Nephron progenitor cell (in vitro differentiated cells): Measurements from ENCODE around the gene MGMT.

Experiments used
- DNase-seq: peaks from one replicate; pipeline ENCODE4 v3.0.0; 2021
- H3K27ac Mint-ChIP-seq: 2 replicates; pipeline ENCODE4 v1.8.0; 2021; ENCODE audit warnings: mild to moderate bottlenecking, moderate library complexity, mixed read lengths
- H3K27me3 Mint-ChIP-seq: 2 replicates; pipeline ENCODE4 v1.8.0; 2021; ENCODE audit warnings: mild to moderate bottlenecking, low read depth, mixed read lengths; ENCODE audit not compliant: poor library complexity
- H3K36me3 Mint-ChIP-seq: 2 replicates; pipeline ENCODE4 v1.8.0; 2021; ENCODE audit warnings: low read depth, mixed read lengths
- H3K4me1 Mint-ChIP-seq: 2 replicates; pipeline ENCODE4 v1.8.0; 2021; ENCODE audit warnings: mixed read lengths
- H3K4me3 Mint-ChIP-seq: 2 replicates; pipeline ENCODE4 v1.8.0; 2021; ENCODE audit warnings: mild to moderate bottlenecking, moderate library complexity, mixed read lengths
- H3K9me3 Mint-ChIP-seq: 2 replicates; pipeline ENCODE4 v1.8.0; 2021; ENCODE audit warnings: mild to moderate bottlenecking, moderate library complexity, mixed read lengths
- TF ChIP-seq, protein P1 (sequence below): fragments of 200-600 bp; sonication (generic); IDR thresholded peaks from 2 replicates; pipeline ENCODE4 v1.5.0; 2021; ENCODE audit warnings: antibody characterized with exemption

MGMT gene

GRCh38 chr10:129581827-129582411, 114.9 kb downstream of the MGMT start:
- no peak overlapping the region for H3K4me3 Mint-ChIP-seq
- peaks cover 8% of the 10 kb centered on the region for H3K4me1 Mint-ChIP-seq
- DNase-seq: no peak
- TF ChIP-seq, protein P1, sequence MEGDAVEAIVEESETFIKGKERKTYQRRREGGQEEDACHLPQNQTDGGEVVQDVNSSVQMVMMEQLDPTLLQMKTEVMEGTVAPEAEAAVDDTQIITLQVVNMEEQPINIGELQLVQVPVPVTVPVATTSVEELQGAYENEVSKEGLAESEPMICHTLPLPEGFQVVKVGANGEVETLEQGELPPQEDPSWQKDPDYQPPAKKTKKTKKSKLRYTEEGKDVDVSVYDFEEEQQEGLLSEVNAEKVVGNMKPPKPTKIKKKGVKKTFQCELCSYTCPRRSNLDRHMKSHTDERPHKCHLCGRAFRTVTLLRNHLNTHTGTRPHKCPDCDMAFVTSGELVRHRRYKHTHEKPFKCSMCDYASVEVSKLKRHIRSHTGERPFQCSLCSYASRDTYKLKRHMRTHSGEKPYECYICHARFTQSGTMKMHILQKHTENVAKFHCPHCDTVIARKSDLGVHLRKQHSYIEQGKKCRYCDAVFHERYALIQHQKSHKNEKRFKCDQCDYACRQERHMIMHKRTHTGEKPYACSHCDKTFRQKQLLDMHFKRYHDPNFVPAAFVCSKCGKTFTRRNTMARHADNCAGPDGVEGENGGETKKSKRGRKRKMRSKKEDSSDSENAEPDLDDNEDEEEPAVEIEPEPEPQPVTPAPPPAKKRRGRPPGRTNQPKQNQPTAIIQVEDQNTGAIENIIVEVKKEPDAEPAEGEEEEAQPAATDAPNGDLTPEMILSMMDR: no peak
- H3K27me3 Mint-ChIP-seq: no peaks in the 10 kb centered on the region
- H3K27ac Mint-ChIP-seq: no peak overlapping the region
- peaks cover 36% of the 10 kb centered on the region for H3K9me3 Mint-ChIP-seq
- peaks cover 47% of the 10 kb centered on the region for H3K36me3 Mint-ChIP-seq

DNA sequence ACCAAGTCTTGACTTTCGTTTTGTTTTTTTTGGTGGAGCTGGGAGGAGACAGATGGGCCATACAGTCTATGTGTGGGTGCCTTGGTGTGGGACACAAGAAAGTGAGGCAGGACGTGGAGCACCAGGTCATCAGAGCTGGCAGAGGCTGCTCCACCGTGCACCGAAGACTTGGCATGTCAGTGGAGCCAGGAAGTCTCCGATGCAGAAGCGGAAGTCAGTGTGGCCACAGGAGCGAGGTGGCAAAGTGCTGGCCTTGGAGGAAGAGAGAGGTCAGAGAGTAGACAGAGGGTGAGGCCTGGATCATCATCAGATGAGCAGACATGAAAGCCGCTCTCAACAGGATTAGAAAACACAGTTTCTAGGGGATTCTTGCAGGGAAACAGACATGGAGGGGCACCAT, 116.8 kb downstream of the MGMT start:
- TF ChIP-seq, protein P1: no peak
- no peak overlapping the region for H3K27ac Mint-ChIP-seq
- H3K27me3 Mint-ChIP-seq: no peaks in the 10 kb centered on the region
- no peak overlapping the region for H3K4me3 Mint-ChIP-seq
- DNase-seq: no peak
- peaks cover 56% of the 10 kb centered on the region for H3K9me3 Mint-ChIP-seq
- H3K36me3 Mint-ChIP-seq: peaks cover 66% of the 10 kb centered on the region
- H3K4me1 Mint-ChIP-seq: peaks cover 8% of the 10 kb centered on the region

DNA sequence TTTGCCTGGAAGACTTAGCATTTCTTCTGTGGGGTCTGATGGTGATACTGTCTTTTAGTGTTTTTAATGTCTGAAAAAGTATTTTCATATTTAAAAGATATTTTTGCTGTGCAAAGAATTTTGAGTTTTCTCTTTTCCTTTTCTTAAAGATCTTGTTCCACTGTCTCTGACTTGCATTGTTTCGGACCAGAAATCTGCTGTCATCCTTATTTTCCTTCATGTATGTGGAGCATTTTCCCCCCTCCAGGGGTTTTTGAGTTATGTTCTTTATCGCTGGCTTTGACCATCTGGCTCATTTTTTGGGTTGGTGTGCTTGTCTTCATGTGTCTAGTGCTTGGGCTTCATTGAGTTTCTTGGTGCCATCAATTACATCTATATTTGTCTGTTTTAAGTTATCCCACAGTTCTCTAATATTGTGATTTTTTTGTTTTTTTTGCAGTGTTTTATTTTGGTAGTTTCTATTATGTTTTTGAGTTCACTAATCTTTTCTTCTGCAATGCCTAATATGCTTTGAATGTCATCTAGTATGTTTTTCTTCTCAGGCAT, 119.9 kb downstream of the MGMT start:
- no peak overlapping the region for H3K4me3 Mint-ChIP-seq
- peaks cover 82% of the 10 kb centered on the region for H3K36me3 Mint-ChIP-seq
- TF ChIP-seq, protein P1: no peak
- no peaks in the 10 kb centered on the region for H3K4me1 Mint-ChIP-seq
- H3K9me3 Mint-ChIP-seq: peaks cover 67% of the 10 kb centered on the region
- no peak for DNase-seq
- H3K27me3 Mint-ChIP-seq: no peaks in the 10 kb centered on the region
- H3K27ac Mint-ChIP-seq: no peak overlapping the region

- Mint-ChIP-seq H3K9me3 (peaks cover 82% of the 10 kb centered on the region), H3K27ac (no peak overlapping the region), H3K36me3 (peaks cover 92% of the 10 kb centered on the region), H3K4me1 (no peaks in the 10 kb centered on the region), H3K27me3 (no peaks in the 10 kb centered on the region), H3K4me3 (no peak overlapping the region)
- TF ChIP-seq, protein P1: no peak
- no peak for DNase-seq
Observed at GRCh38 chr10:129589546-129589945, 122.5 kb downstream of the MGMT start.

DNA sequence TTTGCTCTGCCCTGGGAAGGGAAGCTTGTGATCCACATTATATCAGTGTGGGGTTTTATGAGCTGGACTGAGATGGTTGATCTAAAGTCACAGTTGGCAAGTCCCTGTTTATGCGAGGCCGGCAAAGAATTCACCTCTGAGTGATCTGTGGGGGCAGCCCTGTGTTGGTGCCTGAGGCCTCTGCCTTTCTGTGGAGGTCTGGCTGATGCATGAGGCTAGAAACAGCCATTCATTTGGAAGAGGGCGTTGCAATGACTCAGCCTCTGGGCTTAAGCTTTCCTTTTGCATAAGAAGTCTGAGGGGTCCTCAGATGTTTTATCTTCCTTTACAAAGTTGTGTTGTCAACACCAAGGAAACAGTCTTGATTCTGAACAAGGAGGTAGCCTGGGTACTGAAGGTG, 126.9 kb downstream of the MGMT start:
- H3K4me1 Mint-ChIP-seq: no peaks in the 10 kb centered on the region
- H3K9me3 Mint-ChIP-seq: peaks cover 58% of the 10 kb centered on the region
- no peak overlapping the region for H3K4me3 Mint-ChIP-seq
- H3K27ac Mint-ChIP-seq: no peak overlapping the region
- DNase-seq: no peak
- peaks cover 77% of the 10 kb centered on the region for H3K36me3 Mint-ChIP-seq
- TF ChIP-seq, protein P1: no peak
- H3K27me3 Mint-ChIP-seq: peaks cover 8% of the 10 kb centered on the region

GRCh38 chr10:129594811-129595210, 127.8 kb downstream of the MGMT start:
- no peak overlapping the region for H3K4me3 Mint-ChIP-seq
- no peak overlapping the region for H3K27ac Mint-ChIP-seq
- TF ChIP-seq, protein P1: no peak
- H3K4me1 Mint-ChIP-seq: no peaks in the 10 kb centered on the region
- peaks cover 12% of the 10 kb centered on the region for H3K27me3 Mint-ChIP-seq
- peaks cover 49% of the 10 kb centered on the region for H3K9me3 Mint-ChIP-seq
- peaks cover 69% of the 10 kb centered on the region for H3K36me3 Mint-ChIP-seq
- DNase-seq: no peak
